Medulla oblongata (tissue), 1 donor: ENCODE measurements around the gene WHRN.

Experiments
- DNase-seq: peaks from one replicate; pipeline ENCODE4 v3.0.0-alpha.2; 2015; ENCODE audit errors: extremely low spot score

The WHRN gene

GRCh38 chr9:114450181-114450580, 55.1 kb downstream of the WHRN start:
- DNase-seq: peak; percentile 58

DNA sequence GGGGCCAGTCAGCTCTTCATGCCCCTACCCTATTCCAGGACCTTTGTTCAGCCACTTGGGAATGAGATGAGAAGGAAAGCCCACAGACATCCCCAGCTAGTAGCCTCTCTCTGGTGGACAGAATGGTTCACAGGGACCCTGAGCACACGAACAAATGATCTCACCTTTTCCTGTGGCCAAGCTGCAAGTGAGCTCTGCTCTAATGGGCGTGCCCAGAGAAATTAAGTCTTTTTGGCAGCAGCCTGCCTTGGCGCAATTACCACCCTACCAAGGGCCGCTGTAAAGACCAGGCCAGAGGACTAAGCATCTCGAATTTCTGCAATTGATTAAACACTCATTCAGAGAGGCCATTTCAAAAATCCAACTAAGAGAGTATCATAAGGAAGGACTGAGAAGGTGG, 56.0 kb downstream of the WHRN start:
- DNase-seq: no peak

DNA sequence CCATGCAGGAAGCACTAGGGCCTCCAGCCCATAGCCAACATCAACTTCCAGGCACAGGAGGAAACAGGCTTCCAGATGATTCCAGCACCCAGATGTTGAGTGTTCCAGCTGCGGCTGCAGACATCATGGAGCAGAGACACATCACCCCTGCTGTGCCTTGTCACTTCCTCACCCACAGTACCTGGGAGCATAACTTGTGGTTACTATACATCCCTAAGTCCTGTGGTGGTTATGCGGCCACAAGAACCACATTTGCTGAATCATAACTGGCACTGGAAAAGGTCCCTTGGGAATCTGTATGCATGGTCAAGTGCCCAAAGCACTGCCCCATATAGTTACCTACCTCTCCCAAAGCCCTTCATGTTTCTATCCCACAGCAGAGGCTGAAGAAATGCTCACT, 56.6 kb downstream of the WHRN start:
- DNase-seq: no peak

- no peak for DNase-seq
These were observed 58.4 kb downstream of the WHRN start for GRCh38 chr9:114446672-114447450.

DNA sequence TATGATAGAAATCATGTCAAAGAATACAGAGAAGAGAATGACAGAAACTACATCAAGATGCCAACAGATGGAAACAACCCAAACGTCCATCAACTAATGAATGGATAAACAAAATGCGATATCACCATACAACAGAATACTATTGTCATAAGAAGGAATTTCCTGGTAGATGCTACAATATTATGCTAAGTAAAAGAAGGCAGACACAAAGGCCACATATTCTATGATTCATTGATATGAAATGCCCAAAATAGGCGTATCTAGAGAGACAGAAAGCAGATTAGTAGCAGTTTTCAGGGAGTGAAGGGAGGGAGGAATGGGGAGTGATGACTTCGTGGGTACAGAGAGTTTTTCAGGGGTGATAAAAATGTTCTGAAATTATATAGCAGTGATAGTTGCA, 59.2 kb downstream of the WHRN start:
- no peak for DNase-seq

- no peak for DNase-seq
These were observed 59.7 kb downstream of the WHRN start for GRCh38 chr9:114445616-114446015.

DNA sequence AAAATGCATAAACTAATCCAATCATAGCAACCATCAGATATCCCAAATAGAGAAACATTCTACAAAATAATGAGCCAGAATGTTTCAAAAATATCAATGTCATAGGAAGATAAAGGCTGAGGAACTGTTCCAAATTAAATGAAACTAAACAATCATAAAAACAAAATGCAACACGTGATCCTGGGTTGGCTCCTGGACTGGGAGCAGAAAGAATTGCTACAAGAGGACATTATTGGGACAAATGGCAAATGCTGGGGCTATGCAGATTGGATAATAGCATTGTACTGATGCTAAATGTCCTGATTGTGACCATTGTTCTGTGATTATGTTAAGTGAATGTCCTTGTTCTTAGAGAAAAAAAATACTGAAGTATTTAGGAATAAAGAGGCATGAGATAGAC, 63.3 kb downstream of the WHRN start:
- DNase-seq: peak; percentile 81

GRCh38 chr9:114437401-114437893, 67.8 kb downstream of the WHRN start:
- no peak for DNase-seq

DNA sequence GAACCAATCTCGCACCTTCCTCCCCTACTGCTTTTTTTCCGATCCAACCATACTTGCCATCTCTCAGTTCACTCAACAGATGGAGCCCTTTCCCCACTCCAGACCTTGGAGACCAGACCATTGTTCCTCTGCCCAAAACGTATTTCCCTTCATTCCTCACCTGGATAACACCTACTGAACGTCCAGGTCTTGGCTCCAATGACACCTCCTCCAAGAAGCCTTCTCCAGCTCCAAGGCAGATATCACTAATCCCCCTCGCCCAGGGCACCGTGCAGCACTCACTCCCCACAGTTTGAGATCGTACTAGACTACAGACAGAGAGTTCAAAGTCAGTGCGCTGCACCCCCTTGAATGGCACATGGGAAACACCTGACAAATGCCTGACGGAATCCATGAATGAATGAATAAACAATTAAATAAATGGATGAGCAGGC, 70.4 kb downstream of the WHRN start:
- peak; percentile 71 for DNase-seq

- DNase-seq: no peak
These were observed 71.5 kb downstream of the WHRN start for GRCh38 chr9:114433720-114434255.

GRCh38 chr9:114433086-114433485, 72.2 kb downstream of the WHRN start:
- DNase-seq: no peak

DNA sequence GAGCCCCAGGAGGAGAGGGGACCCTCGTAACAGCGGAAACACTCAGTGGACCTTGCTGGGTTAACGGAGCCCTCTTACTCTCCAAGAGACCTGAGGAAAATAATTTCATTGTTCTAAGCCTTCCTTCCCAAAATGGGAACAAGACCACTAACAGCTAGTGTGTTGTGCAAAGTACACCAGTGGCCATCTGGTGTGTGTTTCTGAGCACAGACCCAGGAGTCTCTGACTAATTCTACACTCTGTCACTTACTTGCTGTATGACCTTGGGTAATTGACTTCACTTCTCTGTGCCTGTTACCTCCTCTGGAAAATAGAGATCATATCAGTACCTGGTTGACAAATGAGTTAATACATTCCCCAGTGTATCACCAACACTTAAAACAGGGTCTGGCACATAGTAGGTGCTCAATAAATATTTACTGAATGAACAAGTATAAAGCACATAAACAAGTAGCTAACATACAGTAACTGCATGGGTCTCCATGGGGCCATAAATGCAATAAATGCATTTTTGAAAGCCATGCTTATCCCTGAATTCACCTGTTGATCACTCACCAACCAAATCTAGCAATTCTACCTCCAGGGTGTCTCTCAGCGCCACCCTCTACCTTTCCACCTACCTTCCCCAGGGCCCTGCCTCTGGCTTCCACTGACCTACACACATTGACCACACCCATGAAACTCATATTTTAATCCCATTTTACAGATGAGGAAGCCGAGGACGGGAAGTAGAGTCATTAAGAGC, 72.8 kb downstream of the WHRN start:
- no peak for DNase-seq

- no peak for DNase-seq
These were observed 73.5 kb downstream of the WHRN start for GRCh38 chr9:114431770-114432169.

DNA sequence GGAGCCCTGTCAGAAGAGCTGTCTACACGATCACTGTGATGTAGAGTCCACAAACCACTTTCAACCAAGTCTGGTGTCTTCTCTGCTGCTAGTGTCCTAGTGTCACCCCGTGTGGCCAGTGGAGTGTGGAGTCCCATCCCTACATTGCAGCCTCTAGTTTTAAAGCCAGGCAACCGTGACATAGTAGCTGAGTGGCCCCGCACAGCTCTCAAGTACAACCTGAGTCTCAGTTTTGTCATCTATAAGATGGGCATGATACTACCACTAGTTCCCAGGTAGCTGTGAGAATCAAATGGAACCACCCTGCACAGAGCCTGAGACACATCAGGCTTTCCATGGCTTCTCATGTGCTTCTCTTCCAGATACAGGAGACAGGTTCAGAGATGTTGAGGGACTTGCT, 74.3 kb downstream of the WHRN start:
- no peak for DNase-seq

- DNase-seq: no peak
These were observed 74.8 kb downstream of the WHRN start for GRCh38 chr9:114430457-114430856.

DNA sequence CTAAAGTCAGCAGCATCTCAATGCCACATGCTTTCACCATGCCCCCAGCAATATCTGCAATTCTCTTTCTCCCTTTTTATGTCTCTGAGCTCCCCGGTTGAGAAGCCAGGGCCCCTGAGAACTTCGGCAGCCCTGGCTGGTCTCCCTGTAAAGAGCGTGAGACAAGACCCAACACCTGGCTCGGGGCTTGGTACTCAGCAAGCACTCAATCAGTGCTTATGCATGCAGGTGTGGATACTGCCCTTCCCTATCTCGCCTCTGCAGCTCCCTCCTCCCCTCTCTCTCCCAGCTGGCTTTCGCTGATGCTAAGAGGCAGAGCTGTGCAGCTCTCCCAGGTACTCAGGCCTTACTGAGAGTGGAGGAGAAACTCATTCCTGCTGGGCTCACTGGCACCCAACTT, 75.8 kb downstream of the WHRN start:
- no peak for DNase-seq

- DNase-seq: peak; percentile 69
These were observed 76.8 kb downstream of the WHRN start for GRCh38 chr9:114428466-114428865.

GRCh38 chr9:114427644-114428043, 77.6 kb downstream of the WHRN start:
- no peak for DNase-seq

DNA sequence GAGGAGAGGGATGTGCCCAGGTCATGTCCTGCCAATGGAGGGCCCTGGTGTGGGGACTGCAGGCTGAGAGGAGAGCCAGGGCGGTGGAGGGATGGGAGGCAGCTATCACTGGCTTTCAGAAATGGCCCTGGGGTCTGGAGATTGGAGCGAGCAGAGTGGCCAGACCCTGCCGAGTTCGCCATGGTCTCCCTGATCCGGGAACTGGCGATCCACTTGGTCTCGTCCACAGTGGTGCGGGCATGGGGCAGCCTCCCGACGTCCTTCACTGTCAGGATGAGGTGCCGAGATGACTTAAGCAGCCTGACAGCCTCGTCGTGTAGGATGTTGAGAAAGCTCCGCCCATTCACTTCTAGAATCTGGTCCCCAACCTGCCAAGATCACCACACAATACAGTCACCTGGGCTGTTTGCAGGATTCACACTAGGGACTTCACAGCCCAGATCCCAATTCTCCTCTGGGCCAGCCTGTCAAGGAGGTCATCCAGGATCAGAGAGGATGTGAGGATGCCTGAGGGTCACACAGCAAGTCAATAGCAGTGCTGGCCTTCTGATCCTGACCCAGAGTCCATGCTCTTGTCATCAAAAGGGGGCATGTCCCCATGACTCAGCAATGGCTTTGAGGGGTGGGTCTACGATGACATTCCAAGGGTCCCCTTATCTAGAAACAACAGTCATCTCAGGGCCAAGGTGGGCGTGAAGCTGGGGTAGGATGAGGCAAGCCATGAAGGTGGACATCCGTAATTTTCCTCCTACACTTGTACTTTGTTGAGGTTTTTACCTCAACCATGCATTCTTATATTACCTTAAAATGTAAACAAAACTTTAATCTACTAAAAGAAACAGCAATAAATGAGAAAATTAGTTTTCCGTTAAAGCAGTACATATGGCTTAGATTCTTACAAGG, 79.0 kb downstream of the WHRN start:
- no peak for DNase-seq

GRCh38 chr9:114425126-114425525, 80.1 kb downstream of the WHRN start:
- no peak for DNase-seq

DNA sequence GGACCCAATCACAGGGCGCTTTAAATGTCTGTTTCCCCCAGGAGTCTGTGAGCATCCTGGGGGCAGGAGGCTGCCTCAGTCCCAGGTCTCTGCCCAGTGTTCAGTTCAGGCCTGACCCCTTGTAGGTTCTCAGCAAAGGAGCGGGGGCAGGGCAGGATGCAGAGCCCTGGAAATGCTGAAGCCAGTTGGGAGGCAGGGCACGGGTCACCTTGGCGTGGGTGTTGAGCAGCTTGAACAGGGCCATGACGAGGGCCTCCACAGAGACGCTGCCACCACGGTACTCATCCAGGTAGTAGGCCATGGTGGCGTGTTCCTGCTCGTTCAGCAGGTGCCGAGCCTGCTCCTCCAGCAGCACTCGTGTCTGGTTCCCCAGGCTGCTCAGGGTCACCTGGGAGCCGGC, 81.1 kb downstream of the WHRN start:
- no peak for DNase-seq

DNA sequence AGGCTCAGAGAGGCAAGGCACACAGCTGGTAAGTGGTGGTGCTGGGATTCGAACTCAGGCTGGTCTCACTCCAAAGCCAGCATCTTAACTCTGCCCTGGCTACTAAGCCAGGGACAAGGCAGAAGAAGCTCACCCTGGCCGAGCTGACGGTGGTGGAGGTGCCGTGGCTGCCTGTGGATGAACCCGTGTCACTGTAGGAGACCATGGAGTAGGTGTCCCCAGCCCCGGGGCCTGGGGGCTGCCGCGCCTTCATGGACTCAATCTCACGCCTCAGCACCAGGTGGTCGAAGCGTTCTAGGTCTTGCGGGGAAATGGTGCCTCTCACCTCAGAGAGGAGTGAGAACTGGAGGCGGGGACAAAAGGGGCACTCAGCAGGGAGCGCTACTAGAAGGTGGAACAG, 82.1 kb downstream of the WHRN start:
- DNase-seq: no peak
